ENCODE measurements around the gene C1QBP.
A peak's percentile ranks its signal among the peaks of the same experiment; 100 is the strongest.
"Not testable (repeated sequence)": the region's sequence is repeated elsewhere in the genome, so short reads cannot be mapped to it uniquely, and the experiment has no call there.

C1QBP gene

DNA sequence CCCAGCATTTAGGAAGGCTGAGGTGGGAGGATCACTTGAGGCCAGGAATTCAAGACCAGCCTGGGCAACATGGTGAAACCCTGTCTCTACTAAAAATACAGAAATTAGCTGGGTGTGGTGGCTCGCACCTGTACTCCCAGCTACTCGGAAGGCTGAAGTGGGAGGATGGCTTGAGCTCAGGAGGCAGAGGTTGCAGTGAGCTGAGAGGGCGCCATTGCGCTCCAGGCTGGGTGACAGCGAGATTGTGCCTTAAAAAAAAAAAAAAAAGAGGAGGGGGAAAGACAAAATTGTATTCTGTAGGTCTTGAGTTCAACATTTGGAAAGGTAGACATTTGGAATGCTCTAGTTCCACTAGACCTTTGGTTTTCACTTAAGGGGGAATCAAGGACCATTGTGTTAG is 7.7 kb downstream of the C1QBP start:
- Histone ChIP-seq H3K4me1 (ENCODE audit: control insufficient read depth, insufficient read depth, low read length) (peaks cover 10% of the 10 kb centered on the region), H3K36me3 (ENCODE audit: control insufficient read depth, insufficient read depth, low read length, severe bottlenecking) (peaks cover 93% of the 10 kb centered on the region)
- not testable (repeated sequence) for H3K9ac ChIP-seq (ENCODE audit: low read length); H3K4me3 ChIP-seq (ENCODE audit: low read length); H3K9me3 ChIP-seq (ENCODE audit: control insufficient read depth, low read length); DNase-seq (ENCODE audit: low read depth); H3K27me3 ChIP-seq (replicated peaks; ENCODE audit: control insufficient read depth, insufficient read depth, low read length)

DNA sequence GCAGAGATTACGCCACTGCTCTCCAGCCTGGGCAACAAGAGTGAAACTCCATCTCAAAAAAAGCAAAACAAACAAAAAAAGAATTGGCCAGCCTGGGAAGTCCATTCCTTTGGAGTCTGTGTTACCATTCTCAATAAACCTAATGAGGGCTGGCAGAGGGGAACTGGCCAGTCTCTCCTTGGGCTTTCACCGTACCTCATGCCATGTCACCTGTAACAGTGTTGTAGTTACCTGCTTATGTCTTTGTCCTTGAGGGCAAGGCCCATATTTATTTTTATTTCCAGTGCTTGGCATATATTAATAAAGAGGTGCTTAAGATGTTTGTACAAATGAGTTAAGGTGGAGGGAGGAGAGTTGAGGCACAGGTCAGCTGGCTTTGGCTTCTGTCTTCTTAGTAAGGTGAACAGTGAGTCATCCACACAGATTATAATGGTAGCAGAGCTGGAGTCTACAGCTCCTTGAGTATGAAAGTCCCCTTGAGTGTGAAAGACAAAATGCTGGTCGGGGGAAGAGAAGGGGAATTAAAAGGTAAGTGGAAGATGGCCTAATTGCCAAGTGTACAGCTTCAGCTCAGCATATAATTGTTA is 8.4 kb downstream of the C1QBP start:
- Histone ChIP-seq H3K4me3 (ENCODE audit: low read length) (no peak overlapping the region), H3K9me3 (ENCODE audit: control insufficient read depth, low read length) (no peaks in the 10 kb centered on the region), H3K4me1 (ENCODE audit: control insufficient read depth, insufficient read depth, low read length) (peaks cover 6% of the 10 kb centered on the region), H3K9ac (ENCODE audit: low read length) (no peak overlapping the region), H3K36me3 (ENCODE audit: control insufficient read depth, insufficient read depth, low read length, severe bottlenecking) (peaks cover 97% of the 10 kb centered on the region), H3K27me3 (replicated peaks; ENCODE audit: control insufficient read depth, insufficient read depth, low read length) (no peaks in the 10 kb centered on the region)
- DNase-seq (ENCODE audit: low read depth), result no peak

DNA sequence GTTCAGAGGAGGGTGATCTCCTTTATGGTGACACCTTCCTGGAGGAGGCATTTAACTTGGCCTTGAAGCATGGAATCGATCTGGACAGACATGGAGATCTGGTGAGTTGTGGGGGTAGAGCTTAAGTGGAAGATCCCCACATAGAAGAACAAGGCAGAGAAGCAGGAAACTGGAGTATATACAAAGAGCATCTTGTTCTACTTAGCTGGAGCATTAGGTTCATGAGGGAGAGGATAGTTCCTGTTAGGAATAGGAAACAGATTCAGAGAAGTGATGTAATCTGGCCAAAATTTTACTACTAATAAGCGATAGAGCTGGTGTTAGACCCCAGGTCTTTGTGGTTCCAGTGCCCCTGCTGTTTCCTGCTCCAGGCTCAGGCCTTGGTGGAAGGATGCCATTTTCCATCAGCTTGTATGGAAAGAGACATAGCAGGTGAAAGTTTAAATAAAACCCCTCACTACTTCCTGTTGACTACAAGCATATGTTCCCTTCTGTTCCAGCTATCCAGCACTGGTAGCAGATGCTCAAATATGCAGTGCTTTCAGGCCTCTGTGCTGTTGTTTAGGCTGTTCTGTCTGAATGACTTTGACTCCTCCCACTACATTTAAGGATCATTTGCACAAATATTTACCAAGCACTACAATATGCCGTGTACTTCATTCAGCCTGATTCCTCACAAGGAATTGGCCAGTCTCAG is 9.6 kb downstream of the C1QBP start:
- Histone ChIP-seq H3K9ac (ENCODE audit: low read length) (no peak overlapping the region), H3K4me1 (ENCODE audit: control insufficient read depth, insufficient read depth, low read length) (peaks cover 2% of the 10 kb centered on the region), H3K27me3 (replicated peaks; ENCODE audit: control insufficient read depth, insufficient read depth, low read length) (no peaks in the 10 kb centered on the region), H3K4me3 (ENCODE audit: low read length) (no peak overlapping the region), H3K9me3 (ENCODE audit: control insufficient read depth, low read length) (no peaks in the 10 kb centered on the region), H3K36me3 (ENCODE audit: control insufficient read depth, insufficient read depth, low read length, severe bottlenecking) (peaks cover 97% of the 10 kb centered on the region)
- peak; percentile 7 for DNase-seq (ENCODE audit: low read depth)

DNA sequence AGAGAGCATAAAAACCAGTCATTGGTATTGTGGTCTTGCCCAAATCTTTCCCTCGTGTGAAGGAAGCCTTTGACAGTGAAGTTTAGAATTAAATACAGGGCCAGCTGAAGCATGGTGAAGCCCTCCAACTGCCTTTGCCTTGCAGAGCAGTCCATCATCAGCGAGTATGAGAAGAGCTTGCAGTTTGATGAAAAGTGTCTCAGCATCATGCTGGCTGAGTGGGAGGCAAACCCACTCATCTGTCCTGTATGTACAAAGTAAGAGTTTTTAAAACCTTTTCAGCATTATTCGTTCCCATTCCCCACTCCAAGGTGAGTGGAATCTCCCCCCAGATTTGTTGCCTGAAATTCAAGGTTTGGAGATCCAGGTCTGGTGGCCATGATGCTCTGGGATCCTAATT is 13.1 kb downstream of the C1QBP start:
- no peak for DNase-seq (ENCODE audit: low read depth)
- Histone ChIP-seq H3K4me1 (ENCODE audit: control insufficient read depth, insufficient read depth, low read length) (peaks cover 24% of the 10 kb centered on the region), H3K4me3 (ENCODE audit: low read length) (no peak overlapping the region), H3K36me3 (ENCODE audit: control insufficient read depth, insufficient read depth, low read length, severe bottlenecking) (peaks cover 92% of the 10 kb centered on the region), H3K27me3 (replicated peaks; ENCODE audit: control insufficient read depth, insufficient read depth, low read length) (no peaks in the 10 kb centered on the region), H3K9ac (ENCODE audit: low read length) (no peak overlapping the region), H3K9me3 (ENCODE audit: control insufficient read depth, low read length) (no peaks in the 10 kb centered on the region)

DNA sequence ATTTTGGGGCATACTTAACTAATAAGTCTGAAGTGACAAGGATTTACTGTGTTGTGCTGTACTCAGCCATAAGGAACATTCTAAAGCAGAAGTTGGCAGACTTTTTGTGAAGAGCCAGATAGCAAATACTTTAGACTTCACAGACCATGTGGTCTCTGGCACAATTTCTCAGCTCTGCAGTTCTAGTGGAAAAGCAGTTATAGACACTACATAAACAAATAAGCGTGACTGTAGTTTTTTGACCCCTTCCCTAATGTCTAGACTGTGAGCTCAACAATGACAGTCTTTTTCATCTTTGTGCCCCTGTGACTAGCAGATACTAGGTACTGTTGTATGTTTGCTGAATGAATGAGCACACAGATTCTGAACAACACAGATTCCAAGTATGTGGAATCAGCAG is 14.0 kb downstream of the C1QBP start:
- H3K9ac ChIP-seq (ENCODE audit: low read length), result no peak overlapping the region
- H3K27me3 ChIP-seq (replicated peaks; ENCODE audit: control insufficient read depth, insufficient read depth, low read length), result no peaks in the 10 kb centered on the region
- no peaks in the 10 kb centered on the region for H3K9me3 ChIP-seq (ENCODE audit: control insufficient read depth, low read length)
- H3K4me1 ChIP-seq (ENCODE audit: control insufficient read depth, insufficient read depth, low read length), result peaks cover 28% of the 10 kb centered on the region
- H3K36me3 ChIP-seq (ENCODE audit: control insufficient read depth, insufficient read depth, low read length, severe bottlenecking), result peaks cover 83% of the 10 kb centered on the region
- DNase-seq (ENCODE audit: low read depth), result no peak
- no peak overlapping the region for H3K4me3 ChIP-seq (ENCODE audit: low read length)

DNA sequence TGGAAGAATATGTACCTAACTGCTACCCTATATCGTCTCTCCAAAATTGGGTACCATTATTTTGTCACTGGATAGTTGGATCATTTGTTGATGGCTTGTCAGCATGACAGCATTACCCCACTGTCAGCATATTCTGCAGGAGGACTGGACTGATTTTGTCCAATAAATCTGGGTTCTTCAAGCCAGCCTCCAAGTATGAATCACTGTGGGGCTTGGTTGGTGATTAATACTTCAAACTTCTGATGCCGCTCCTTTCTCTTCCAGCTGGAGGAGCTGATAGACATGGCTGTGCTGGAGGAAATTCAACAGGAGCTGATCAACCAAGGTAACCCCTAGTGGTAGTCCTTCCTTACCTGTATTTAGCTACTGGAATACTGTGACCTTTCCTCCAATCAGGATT is 16.4 kb downstream of the C1QBP start:
- no peaks in the 10 kb centered on the region for H3K9me3 ChIP-seq (ENCODE audit: control insufficient read depth, low read length)
- peaks cover 59% of the 10 kb centered on the region for H3K36me3 ChIP-seq (ENCODE audit: control insufficient read depth, insufficient read depth, low read length, severe bottlenecking)
- H3K9ac ChIP-seq (ENCODE audit: low read length), result peak overlapping the region; percentile 27
- peak overlapping the region; percentile 4 for H3K4me3 ChIP-seq (ENCODE audit: low read length)
- H3K27me3 ChIP-seq (replicated peaks; ENCODE audit: control insufficient read depth, insufficient read depth, low read length), result no peaks in the 10 kb centered on the region
- peaks cover 34% of the 10 kb centered on the region for H3K4me1 ChIP-seq (ENCODE audit: control insufficient read depth, insufficient read depth, low read length)
- DNase-seq (ENCODE audit: low read depth), result peak; percentile 61

DNA sequence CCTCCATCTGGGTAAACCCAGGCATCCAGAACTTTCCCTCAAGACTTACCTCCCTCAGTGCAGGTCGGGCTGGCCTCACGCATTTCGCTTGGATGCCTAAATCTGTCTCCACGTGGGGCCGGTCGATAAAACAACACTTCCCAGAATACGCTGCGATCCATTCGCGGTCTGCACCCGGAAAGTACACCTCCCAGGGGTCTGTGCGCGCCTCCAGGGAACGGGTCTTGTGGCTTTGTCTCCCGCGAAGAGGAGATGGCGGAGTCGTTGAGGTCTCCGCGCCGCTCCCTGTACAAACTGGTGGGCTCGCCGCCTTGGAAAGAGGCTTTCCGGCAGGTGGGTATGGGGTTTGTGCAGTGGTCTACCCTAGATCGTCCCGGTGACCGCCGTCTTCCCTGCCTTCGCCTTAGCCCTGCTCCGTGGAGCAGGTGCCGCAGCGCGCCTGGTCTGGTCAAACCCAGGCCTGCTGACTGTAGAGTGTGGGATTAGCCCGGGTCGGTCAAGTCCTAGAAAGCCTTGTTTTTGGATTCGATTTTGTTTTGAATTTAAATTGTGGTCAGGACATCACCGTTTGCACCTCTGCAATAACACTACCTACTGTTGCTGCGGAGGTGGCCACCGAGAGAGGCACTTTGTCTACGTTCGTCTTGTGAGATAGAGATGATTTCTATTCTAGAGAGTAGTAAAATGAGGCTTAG is 18.8 kb downstream of the C1QBP start, which contains the start of gene RPAIN:
Gene RPAIN, plus strand, starts transcription at position 224 of the 695 bp plus-strand sequence. Its CDS starts 29 bp downstream, at position 253.
- peak; percentile 88 for DNase-seq (ENCODE audit: low read depth)
- Histone ChIP-seq H3K9me3 (ENCODE audit: control insufficient read depth, low read length) (no peaks in the 10 kb centered on the region), H3K27me3 (replicated peaks; ENCODE audit: control insufficient read depth, insufficient read depth, low read length) (no peaks in the 10 kb centered on the region), H3K4me1 (ENCODE audit: control insufficient read depth, insufficient read depth, low read length) (peaks cover 34% of the 10 kb centered on the region), H3K9ac (ENCODE audit: low read length) (peak within 1 kb of the TSS; percentile 92), H3K36me3 (ENCODE audit: control insufficient read depth, insufficient read depth, low read length, severe bottlenecking) (peaks cover 49% of the 10 kb centered on the region), H3K4me3 (ENCODE audit: low read length) (peak within 1 kb of the TSS; percentile 95)

DNA sequence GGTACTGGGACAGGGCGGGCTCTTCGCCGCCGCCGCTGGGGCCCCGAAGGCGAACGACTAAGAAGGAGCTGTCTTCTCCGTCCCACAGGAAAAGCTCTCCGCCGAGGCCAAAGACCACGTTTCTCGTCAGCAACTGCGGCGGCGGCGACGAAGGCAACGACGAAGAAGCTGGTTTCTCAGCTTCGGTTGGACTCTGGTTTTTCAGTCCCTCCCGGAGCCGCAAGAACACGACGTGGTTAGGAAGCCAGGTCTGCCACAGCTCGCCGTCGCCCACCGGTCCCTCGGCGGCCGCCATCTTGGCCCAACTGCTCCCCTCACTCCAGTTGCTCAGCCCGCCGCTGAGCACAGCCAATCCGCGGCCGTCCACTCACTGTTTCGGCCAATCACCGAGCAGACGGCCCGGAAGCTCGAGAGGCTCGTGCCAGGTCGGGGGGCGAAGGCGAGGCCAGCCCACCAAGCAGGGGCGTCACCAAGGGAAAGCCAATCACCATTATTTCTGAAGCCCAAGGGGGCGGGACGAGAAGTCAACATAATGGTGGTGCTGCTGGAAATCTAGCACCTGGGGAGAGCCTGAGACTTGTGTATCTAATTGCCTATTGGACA is 19.5 kb downstream of the C1QBP start, which contains the start of gene NUP88:
Gene NUP88, minus strand, starts transcription at position 307 of the 603 bp plus-strand sequence. Its CDS starts 12 bp downstream, at position 295.
- Histone ChIP-seq H3K27me3 (replicated peaks; ENCODE audit: control insufficient read depth, insufficient read depth, low read length) (no peaks in the 10 kb centered on the region), H3K36me3 (ENCODE audit: control insufficient read depth, insufficient read depth, low read length, severe bottlenecking) (peaks cover 44% of the 10 kb centered on the region), H3K9me3 (ENCODE audit: control insufficient read depth, low read length) (no peaks in the 10 kb centered on the region), H3K9ac (ENCODE audit: low read length) (peak within 1 kb of the TSS; percentile 92), H3K4me1 (ENCODE audit: control insufficient read depth, insufficient read depth, low read length) (peaks cover 34% of the 10 kb centered on the region), H3K4me3 (ENCODE audit: low read length) (peak within 1 kb of the TSS; percentile 95)
- peak; percentile 99 for DNase-seq (ENCODE audit: low read depth)

DNA sequence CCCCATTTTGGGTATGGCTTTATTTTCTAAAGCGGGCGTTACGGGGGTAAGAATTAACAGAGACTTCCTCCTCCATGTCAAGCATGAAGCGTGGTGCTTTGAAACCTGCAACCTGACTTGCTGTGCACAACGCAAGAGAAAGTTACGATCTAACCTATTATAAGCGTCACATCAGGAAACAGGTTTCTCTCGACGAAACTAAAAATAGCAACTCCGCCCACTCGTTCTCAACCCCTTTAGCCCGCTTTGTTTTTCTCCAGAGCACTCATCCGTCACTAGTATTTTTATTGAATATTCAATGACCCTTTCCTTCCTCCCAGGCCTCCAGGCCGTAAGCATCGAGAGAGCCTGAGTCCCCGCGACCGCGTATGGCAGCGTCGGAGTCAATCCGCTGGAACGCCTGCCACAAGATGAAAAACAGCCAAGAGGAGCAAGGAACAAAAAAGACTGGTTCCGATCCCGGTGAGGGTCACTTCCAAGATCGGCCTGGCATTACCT is 20.0 kb downstream of the C1QBP start:
- H3K27me3 ChIP-seq (replicated peaks; ENCODE audit: control insufficient read depth, insufficient read depth, low read length), result no peaks in the 10 kb centered on the region
- DNase-seq (ENCODE audit: low read depth), result peak; percentile 70

DNA sequence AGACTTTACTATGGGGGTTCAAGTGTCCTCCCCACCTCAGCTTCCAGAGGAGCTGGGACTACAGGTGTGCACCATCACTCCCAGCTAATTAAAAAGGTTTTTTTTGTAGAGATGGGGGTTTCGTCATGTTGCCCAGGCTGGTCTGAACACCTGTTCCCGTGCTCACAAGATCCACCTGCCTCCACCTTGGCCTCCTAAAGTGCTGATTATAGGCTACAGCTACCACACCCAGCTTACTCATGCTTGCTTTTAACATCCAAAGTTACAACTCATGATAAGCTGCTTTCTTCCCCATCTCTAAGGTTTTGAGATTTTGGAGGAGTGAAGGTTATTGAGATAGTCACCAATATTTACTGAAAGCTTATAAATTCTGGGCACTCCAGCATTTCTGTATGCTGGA is 22.1 kb downstream of the C1QBP start:
- Histone ChIP-seq H3K9ac (ENCODE audit: low read length) (no peak overlapping the region), H3K36me3 (ENCODE audit: control insufficient read depth, insufficient read depth, low read length, severe bottlenecking) (peaks cover 34% of the 10 kb centered on the region), H3K27me3 (replicated peaks; ENCODE audit: control insufficient read depth, insufficient read depth, low read length) (no peaks in the 10 kb centered on the region), H3K4me3 (ENCODE audit: low read length) (no peak overlapping the region), H3K4me1 (ENCODE audit: control insufficient read depth, insufficient read depth, low read length) (peaks cover 42% of the 10 kb centered on the region), H3K9me3 (ENCODE audit: control insufficient read depth, low read length) (no peaks in the 10 kb centered on the region)
- DNase-seq (ENCODE audit: low read depth), result no peak

More for the DNA sequence above, 20.0 kb downstream of the C1QBP start:
- Histone ChIP-seq H3K4me3 (ENCODE audit: low read length) (peak overlapping the region; percentile 95), H3K36me3 (ENCODE audit: control insufficient read depth, insufficient read depth, low read length, severe bottlenecking) (peaks cover 40% of the 10 kb centered on the region), H3K9ac (ENCODE audit: low read length) (peak overlapping the region; percentile 92), H3K9me3 (ENCODE audit: control insufficient read depth, low read length) (no peaks in the 10 kb centered on the region), H3K4me1 (ENCODE audit: control insufficient read depth, insufficient read depth, low read length) (peaks cover 37% of the 10 kb centered on the region)

DNA sequence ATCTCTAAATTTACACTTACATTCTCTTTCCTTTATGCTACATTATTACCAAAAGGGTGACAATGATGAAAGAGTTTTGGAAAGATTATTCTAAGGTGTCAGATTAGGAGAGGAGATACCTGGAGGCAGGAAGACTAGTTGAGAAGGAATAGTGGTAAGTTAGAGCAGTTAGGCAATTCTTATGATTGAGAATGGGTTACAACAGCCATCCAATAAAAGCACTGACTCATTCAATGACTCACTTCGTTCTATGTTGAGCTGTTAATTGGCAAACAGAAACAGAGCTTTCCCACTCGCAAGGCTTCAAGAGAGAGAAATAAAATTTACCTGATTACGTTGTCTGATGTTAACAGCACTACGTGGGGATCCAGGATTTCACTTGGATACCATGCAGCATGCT is 25.3 kb downstream of the C1QBP start:
- Histone ChIP-seq H3K9ac (ENCODE audit: low read length) (peak overlapping the region; percentile 57), H3K9me3 (ENCODE audit: control insufficient read depth, low read length) (no peaks in the 10 kb centered on the region), H3K4me3 (ENCODE audit: low read length) (peak overlapping the region; percentile 63), H3K27me3 (replicated peaks; ENCODE audit: control insufficient read depth, insufficient read depth, low read length) (no peaks in the 10 kb centered on the region), H3K4me1 (ENCODE audit: control insufficient read depth, insufficient read depth, low read length) (peaks cover 30% of the 10 kb centered on the region), H3K36me3 (ENCODE audit: control insufficient read depth, insufficient read depth, low read length, severe bottlenecking) (peaks cover 53% of the 10 kb centered on the region)
- peak; percentile 89 for DNase-seq (ENCODE audit: low read depth)
